IMR-90 (cell line): Measurements from ENCODE around the gene ASCL5. TPM values are rescaled to one million over a fixed set of nuclear protein-coding genes. Genes with fewer than 3 reads are reported as not detected.
A peak's percentile ranks its signal among the peaks of the same experiment; 100 is the strongest.

Experiments
- ATAC-seq: fragments of 200-7000 bp; cut with Tn5 transposase; 2 replicates; pipeline ENCODE4 v1.9.1; 2020; ENCODE audit warnings: low read depth, mild to moderate bottlenecking, moderate library complexity
- BruUV-seq: library from RNA; stranded (reverse); fragments of 400-500 nt; replicated peaks from 2 replicates; lab custom pipeline; 2021; lab: Mats Ljungman, UMichigan
- CTCF ChIA-PET: fragments of 300-600 bp; formaldehyde crosslinking; extraction: SDS; loops from one replicate; lab custom pipeline; 2021; ENCODE audit warnings: antibody characterized with exemption; lab: Yijun Ruan, JAX
- POLR2A ChIA-PET: fragments of 300-600 bp; sonication (Branson Sonifier 250); formaldehyde crosslinking; loops from one replicate; lab custom pipeline; 2022; ENCODE audit warnings: antibody characterized with exemption; ENCODE audit not compliant: unreplicated experiment; lab: Charles Lee
- DNase-seq: peaks from one replicate; pipeline ENCODE4 v3.0.0; 2013
- H2AFZ ChIP-seq: replicated peaks from 2 replicates; pipeline ENCODE3; 2013; ENCODE audit warnings: low read length, mild to moderate bottlenecking; ENCODE audit not compliant: poor library complexity
- H2AK5ac ChIP-seq: 2 replicates; pipeline ENCODE4 v1.6.1; 2013; ENCODE audit warnings: low read depth, low read length, inconsistent platforms
- H2AK9ac ChIP-seq: replicated peaks from 2 replicates; pipeline ENCODE3; 2013; ENCODE audit warnings: mild to moderate bottlenecking, low read depth, low read length, moderate library complexity; ENCODE audit not compliant: poor library complexity
- H2BK120ac ChIP-seq: 2 replicates; pipeline ENCODE4 v1.6.1; 2013; ENCODE audit warnings: low read depth, low read length, inconsistent platforms
- H2BK15ac ChIP-seq: 3 replicates; pipeline ENCODE4 v1.6.1; 2013; ENCODE audit warnings: low read depth, low read length, inconsistent platforms
- H2BK20ac ChIP-seq: 2 replicates; pipeline ENCODE4 v1.6.1; 2013; ENCODE audit warnings: low read depth, mild to moderate bottlenecking, inconsistent platforms, low read length, moderate library complexity
- H2BK5ac ChIP-seq: 2 replicates; pipeline ENCODE4 v1.6.1; 2013; ENCODE audit warnings: mild to moderate bottlenecking, low read depth, low read length, inconsistent platforms; ENCODE audit not compliant: poor library complexity, severe bottlenecking
- H3K14ac ChIP-seq: replicated peaks from 2 replicates; pipeline ENCODE4 v1.6.1; 2013; ENCODE audit warnings: low read depth, low read length, inconsistent platforms
- H3K18ac ChIP-seq: 2 replicates; pipeline ENCODE4 v1.6.1; 2013; ENCODE audit warnings: low read depth, low read length, control low read depth
- H3K23ac ChIP-seq: 2 replicates; pipeline ENCODE4 v1.6.1; 2013; ENCODE audit warnings: low read depth, low read length, inconsistent platforms
- H3K27ac ChIP-seq: 2 replicates; pipeline ENCODE4 v1.5.1; 2013; ENCODE audit warnings: mild to moderate bottlenecking, control low read depth, low read length; ENCODE audit not compliant: insufficient read depth
- H3K27me3 ChIP-seq: 2 replicates; pipeline ENCODE4 v1.6.1; 2013; ENCODE audit warnings: low read length; ENCODE audit not compliant: control insufficient read depth, insufficient read depth
- H3K36me3 ChIP-seq: 2 replicates; pipeline ENCODE4 v1.6.1; 2013; ENCODE audit warnings: low read length, mixed read lengths; ENCODE audit not compliant: control insufficient read depth, insufficient read depth
- H3K4ac ChIP-seq: 2 replicates; pipeline ENCODE4 v1.6.1; 2013; ENCODE audit warnings: low read depth, low read length, inconsistent platforms
- H3K4me1 ChIP-seq: 2 replicates; pipeline ENCODE4 v1.6.1; 2013; ENCODE audit warnings: low read length, mixed read lengths; ENCODE audit not compliant: control insufficient read depth, insufficient read depth
- H3K4me2 ChIP-seq: 2 replicates; pipeline ENCODE4 v1.6.1; 2013; ENCODE audit warnings: low read depth, mild to moderate bottlenecking, control low read depth, low read length, moderate library complexity
- H3K4me3 ChIP-seq: 2 replicates; pipeline ENCODE4 v1.5.1; 2013; ENCODE audit warnings: low read depth, mild to moderate bottlenecking, control low read depth, low read length, moderate library complexity; ENCODE audit not compliant: insufficient read depth
- H3K56ac ChIP-seq: 2 replicates; pipeline ENCODE4 v1.6.1; 2013; ENCODE audit warnings: low read length, inconsistent platforms; ENCODE audit not compliant: insufficient read depth; ENCODE audit errors: extremely low read depth
- H3K79me1 ChIP-seq, 2 experiments: 2 replicates each; pipeline ENCODE4 v1.6.1; 2013; ENCODE audit warnings: low read length in 2 of 2, inconsistent platforms in 1 of 2, low read depth in 1 of 2
- H3K9ac ChIP-seq: 2 replicates; pipeline ENCODE4 v1.6.1; 2013; ENCODE audit warnings: low read depth, low read length, control low read depth
- H3K9me1 ChIP-seq: 2 replicates; pipeline ENCODE4 v1.6.1; 2013; ENCODE audit warnings: low read length, inconsistent platforms; ENCODE audit not compliant: insufficient read depth
- H3K9me3 ChIP-seq: 2 replicates; pipeline ENCODE4 v1.6.1; 2013; ENCODE audit warnings: low read length; ENCODE audit not compliant: control insufficient read depth, insufficient read depth
- H4K20me1 ChIP-seq: 2 replicates; pipeline ENCODE4 v1.6.1; 2013; ENCODE audit warnings: low read length, inconsistent platforms; ENCODE audit not compliant: insufficient read depth
- H4K5ac ChIP-seq: 2 replicates; pipeline ENCODE4 v1.6.1; 2013; ENCODE audit warnings: mild to moderate bottlenecking, low read depth, low read length, control low read depth
- H4K8ac ChIP-seq, 2 experiments: 2 replicates each; pipeline ENCODE4 v1.6.1; 2013; ENCODE audit warnings: low read depth in 2 of 2, low read length in 2 of 2, control low read depth in 1 of 2, inconsistent platforms in 1 of 2
- H4K91ac ChIP-seq: 2 replicates; pipeline ENCODE4 v1.6.1; 2013; ENCODE audit warnings: low read depth, low read length, inconsistent platforms; ENCODE audit not compliant: insufficient read depth
- BHLHE40 ChIP-seq: fragments of 150-350 bp; IDR thresholded peaks from 2 replicates; pipeline ENCODE4 v1.6.1; 2016; ENCODE audit warnings: mild to moderate bottlenecking, low read depth, low read length
- MAZ ChIP-seq: IDR thresholded peaks from 2 replicates; pipeline ENCODE4 v1.6.1; 2012; ENCODE audit warnings: low read depth, mild to moderate bottlenecking, low read length, improper control_type of control experiment, moderate library complexity, borderline replicate concordance
- POLR2A ChIP-seq: IDR thresholded peaks from 2 replicates; pipeline ENCODE4 v1.6.1; 2012; ENCODE audit warnings: mild to moderate bottlenecking, low read depth, low read length
- RFX5 ChIP-seq: IDR thresholded peaks from 2 replicates; pipeline ENCODE4 v1.8.0; 2012; ENCODE audit warnings: low read depth, mild to moderate bottlenecking, low read length, moderate library complexity
- SMC3 ChIP-seq: fragments of 150-350 bp; IDR thresholded peaks from 2 replicates; pipeline ENCODE4 v1.6.1; 2016; ENCODE audit warnings: low read depth, mild to moderate bottlenecking, antibody characterized with exemption, low read length, moderate library complexity
- WGBS, 2 experiments: methylation state at CpG; one replicate each; pipeline versions ENCODE4 v1.1.5 to v1.1.7; 2013; ENCODE audit warnings: missing lambda C conversion rate in 2 of 2; ENCODE audit not compliant: insufficient read length in 1 of 2; ENCODE audit errors: extremely low coverage in 2 of 2; 5-methylcytosine and 5-hydroxymethylcytosine counted together
- dilution Hi-C: fragments of 300-500 bp; cut with HindIII; formaldehyde crosslinking; loops from one replicate; pipeline ENCODE4 v1.14.3; 2018; ENCODE audit warnings: low sequenced_read_pairs; ENCODE audit not compliant: unreplicated experiment
- in situ Hi-C: fragments of 300-500 bp; cut with MboI; formaldehyde crosslinking; loops from 3 replicates; pipeline ENCODE4 v1.14.3; 2019; ENCODE audit warnings: low sequenced_read_pairs, inconsistent platforms, mixed read lengths
- intact Hi-C: fragments of 100-400 bp; cut with micrococcal nuclease; formaldehyde crosslinking; loops from 2 replicates; pipeline ENCODE4 v1.10.0; 2022
- polyA plus RNA-seq, 3 experiments: library from polyadenylated mRNA; depleted of rRNA; stranded (reverse); fragments of >200 nt; gene quantifications; 2 replicates each; pipeline ENCODE4 v1.2.3, GENCODE V29; 2012; ENCODE audit warnings: low replicate concordance in 1 of 3
- total RNA-seq: library from RNA; depleted of rRNA; stranded (reverse); fragments of >200 nt; gene quantifications from 2 replicates; pipeline ENCODE4 v1.2.3, GENCODE V29; 2012

The ASCL5 gene
- total and polyA plus RNA-seq, 2 of the 4 experiments (the other 2 are of a cell fraction): not detected

DNA sequence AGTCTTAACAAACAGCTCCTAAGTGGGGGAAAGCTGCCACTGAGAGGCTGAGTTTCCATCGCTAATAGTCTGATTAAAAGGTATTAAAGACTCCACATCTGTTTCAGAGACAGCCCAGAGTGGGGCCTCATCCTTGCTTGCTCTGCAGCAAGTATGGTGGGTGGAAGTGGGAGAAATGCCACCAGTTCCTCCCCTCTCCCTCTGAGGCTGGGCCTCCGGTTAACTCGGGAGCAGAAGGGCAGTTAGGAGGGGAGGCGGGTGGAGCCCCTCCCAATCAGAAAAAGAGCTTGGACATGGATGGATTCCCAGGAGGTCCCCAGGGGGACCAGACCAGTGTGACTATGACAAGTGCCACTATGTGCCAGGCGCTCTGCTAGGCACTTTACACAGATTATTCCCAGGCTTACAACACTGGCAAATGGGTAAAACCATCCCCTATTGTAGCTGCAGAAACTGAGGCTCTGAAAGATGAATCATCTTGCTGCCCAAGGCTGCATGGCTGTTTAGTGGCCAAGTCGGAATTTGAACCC is 11.4 kb upstream of the ASCL5 start:
- Histone ChIP-seq H3K79me1 (peaks cover 0 to 18% of the 10 kb centered on the region in 2 experiments; a peak in 2 of 4 replicates), H3K56ac (no peak overlapping the region), H3K9me1 (peaks cover 22% of the 10 kb centered on the region), H2BK15ac (no peak overlapping the region), H3K4me1 (peaks cover 13% of the 10 kb centered on the region), H3K14ac (no peak overlapping the region), H3K27ac (no peak overlapping the region), H4K20me1 (peaks cover 30% of the 10 kb centered on the region), H2AK9ac (peak overlapping the region; percentile 75), H3K27me3 (no peaks in the 10 kb centered on the region), H2AFZ (no peak overlapping the region), H3K36me3 (peaks cover 54% of the 10 kb centered on the region), H3K9me3 (no peaks in the 10 kb centered on the region), H4K5ac (no peak overlapping the region), H3K4ac (no peak overlapping the region), H2BK5ac (no peak overlapping the region), H2AK5ac (no peak overlapping the region), H4K8ac (no peak overlapping the region), H3K4me2 (no peak overlapping the region), H2BK120ac (no peak overlapping the region), H2BK20ac (no peak overlapping the region), H4K91ac (no peak overlapping the region; the same call in 1 of the 2 replicates), H3K4me3 (no peak overlapping the region), H3K18ac (no peak overlapping the region), H3K23ac (no peak overlapping the region), H3K9ac (no peak overlapping the region)
- DNase-seq (no peak), ATAC-seq (no peak)
- intact Hi-C loops: no loop called here
- ChIA-PET POLR2A (no interaction called here), CTCF (no interaction called here)
- in situ Hi-C loops: no loop called here
- dilution Hi-C loops: no loop called here
- no CpG with 5 or more reads among the region's 6 CpGs for WGBS, 2 experiments
- TF ChIP-seq MAZ: no peak
- TF ChIP-seq BHLHE40: no peak
- TF ChIP-seq RFX5: no peak
- no peak for TF ChIP-seq SMC3
- TF ChIP-seq POLR2A: no peak
- BruUV-seq: no TSS peak
